Stimulated activated CD8-positive, alpha-beta memory T cell treated with anti-CD3 and anti-CD28 coated beads, Interleukin-4, amount 100 ng/mL, for 4 hours (primary cell): Measurements from ENCODE around the gene NHSL2.
"Not testable (repeated sequence)": the region's sequence is repeated elsewhere in the genome, so short reads cannot be mapped to it uniquely, and the experiment has no call there.

ENCODE experiments used
- DNase-seq, 2 donors: peaks; one replicate each; pipeline ENCODE4 v3.0.0-alpha.2; 2020; ENCODE audit warnings: low read depth in 2 of 2, low spot score in 1 of 2

NHSL2 gene

GRCh38 chrX:72040506-72040905, 129.9 kb downstream of the NHSL2 start:
- DNase-seq = no peak

GRCh38 chrX:72041176-72041575, 130.5 kb downstream of the NHSL2 start:
- no peak for DNase-seq

- no peak for DNase-seq
Measured at GRCh38 chrX:72041871-72042851, 131.5 kb downstream of the NHSL2 start.

- DNase-seq = no peak
Measured at GRCh38 chrX:72042852-72043248, 132.2 kb downstream of the NHSL2 start.

- no peak for DNase-seq
Measured at GRCh38 chrX:72043636-72044035, 133.0 kb downstream of the NHSL2 start.

- DNase-seq = no peak
Measured at GRCh38 chrX:72045141-72045540, 134.5 kb downstream of the NHSL2 start.

GRCh38 chrX:72045552-72046277, 135.1 kb downstream of the NHSL2 start:
- DNase-seq = no peak

GRCh38 chrX:72046447-72046846, 135.8 kb downstream of the NHSL2 start:
- no peak for DNase-seq

- no peak for DNase-seq
Measured at GRCh38 chrX:72048510-72049455, 138.1 kb downstream of the NHSL2 start.

- no peak for DNase-seq
Measured at GRCh38 chrX:72050011-72050410, 139.4 kb downstream of the NHSL2 start.

- DNase-seq = no peak
Measured at GRCh38 chrX:72051589-72051988, 140.9 kb downstream of the NHSL2 start.

GRCh38 chrX:72052415-72053090, 141.9 kb downstream of the NHSL2 start:
- DNase-seq = no peak

GRCh38 chrX:72053508-72053907, 142.9 kb downstream of the NHSL2 start:
- DNase-seq = no peak

GRCh38 chrX:72054779-72055489, 144.3 kb downstream of the NHSL2 start:
- no peak for DNase-seq

- no peak for DNase-seq
Measured at GRCh38 chrX:72057331-72057730, 146.7 kb downstream of the NHSL2 start.

- no peak for DNase-seq
Measured at GRCh38 chrX:72057849-72058248, 147.2 kb downstream of the NHSL2 start.

- DNase-seq = not testable (repeated sequence)
Measured at GRCh38 chrX:72058346-72058745, 147.7 kb downstream of the NHSL2 start.

GRCh38 chrX:72060196-72060920, 149.7 kb downstream of the NHSL2 start:
- DNase-seq = no peak

GRCh38 chrX:72060921-72061490, 150.4 kb downstream of the NHSL2 start:
- DNase-seq = no peak
